Stimulated activated CD4-positive, alpha-beta T cell treated with anti-CD3 and anti-CD28 coated beads, Interleukin-2, amount 100 ng/mL, for 24 hours (primary cell): ENCODE data around the gene AGBL5.
A peak's percentile ranks its signal among the peaks of the same experiment; 100 is the strongest.
"Not testable (repeated sequence)": the region's sequence is repeated elsewhere in the genome, so short reads cannot be mapped to it uniquely, and the experiment has no call there.

ENCODE experiments used
- DNase-seq, 2 donors: peaks; one replicate each; pipeline ENCODE4 v3.0.0-alpha.2; 2020

The AGBL5 gene

DNA sequence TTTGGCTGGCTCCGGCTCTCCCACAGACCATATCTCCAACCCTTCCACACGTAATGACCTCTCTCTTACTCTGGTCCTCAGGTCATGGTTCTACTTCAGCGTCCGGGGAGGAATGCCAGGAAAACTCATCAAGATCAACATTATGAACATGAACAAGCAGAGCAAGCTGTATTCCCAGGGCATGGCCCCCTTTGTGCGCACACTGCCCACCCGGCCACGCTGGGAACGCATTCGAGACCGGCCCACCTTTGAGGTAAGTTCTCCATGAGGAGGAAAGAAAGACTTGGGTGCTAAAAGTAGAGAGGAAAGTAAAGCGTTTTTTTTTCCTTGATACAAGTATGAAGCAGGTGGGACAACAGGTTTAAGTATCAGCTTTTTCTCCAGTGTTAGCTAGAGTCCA, 1.9 kb downstream of the AGBL5 start:
- DNase-seq, result no peak

DNA sequence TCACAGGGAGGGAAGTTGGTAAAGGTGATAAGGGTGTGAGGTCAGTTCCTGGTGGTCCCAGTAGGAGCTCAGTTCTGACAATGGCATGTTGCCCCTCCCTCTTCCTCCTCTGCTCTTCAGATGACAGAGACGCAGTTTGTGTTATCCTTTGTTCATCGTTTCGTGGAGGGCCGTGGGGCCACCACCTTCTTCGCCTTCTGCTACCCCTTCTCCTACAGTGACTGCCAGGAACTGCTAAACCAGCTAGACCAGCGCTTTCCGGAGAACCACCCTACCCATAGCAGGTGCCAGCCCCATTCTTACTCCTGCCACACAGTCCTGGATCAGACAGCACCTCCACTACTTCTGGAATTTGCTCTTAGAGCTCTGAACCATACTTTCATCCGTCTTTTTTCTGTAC, 2.3 kb downstream of the AGBL5 start:
- no peak for DNase-seq

- no peak for DNase-seq
Measured at GRCh38 chr2:27054721-27055120, 3.3 kb downstream of the AGBL5 start.

GRCh38 chr2:27057184-27057583, 5.7 kb downstream of the AGBL5 start:
- no peak for DNase-seq

GRCh38 chr2:27058210-27058609, 6.7 kb downstream of the AGBL5 start:
- DNase-seq, result no peak

DNA sequence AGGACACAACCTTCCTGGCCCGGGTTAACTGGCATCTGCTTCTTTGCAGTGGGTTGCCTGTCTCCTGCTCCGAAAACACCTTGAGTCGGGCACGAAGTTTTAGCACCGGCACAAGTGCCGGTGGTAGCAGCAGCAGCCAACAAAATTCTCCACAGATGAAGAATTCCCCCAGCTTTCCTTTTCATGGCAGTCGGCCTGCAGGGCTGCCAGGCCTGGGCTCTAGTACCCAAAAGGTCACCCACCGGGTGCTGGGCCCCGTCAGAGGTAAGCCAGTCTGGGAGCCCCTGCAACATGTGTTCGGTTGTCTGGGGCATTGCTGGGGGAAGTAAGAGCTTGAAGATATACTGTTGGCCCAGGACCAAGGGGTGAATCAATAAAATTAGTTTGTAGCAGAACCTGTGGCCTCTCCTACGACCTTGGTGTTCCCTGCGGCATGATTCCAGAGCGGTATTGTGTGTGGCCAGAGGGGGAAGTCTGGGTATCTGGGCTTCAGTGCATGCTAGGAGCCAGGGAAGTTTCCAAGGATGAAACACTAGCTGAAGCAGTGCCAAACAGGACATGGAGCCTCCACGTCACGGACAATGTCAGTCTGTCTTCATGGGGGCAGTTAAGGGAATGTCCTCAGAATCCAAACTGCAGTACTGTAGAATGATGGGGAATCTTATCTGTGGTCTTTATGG, 7.8 kb downstream of the AGBL5 start:
- DNase-seq, result no peak

DNA sequence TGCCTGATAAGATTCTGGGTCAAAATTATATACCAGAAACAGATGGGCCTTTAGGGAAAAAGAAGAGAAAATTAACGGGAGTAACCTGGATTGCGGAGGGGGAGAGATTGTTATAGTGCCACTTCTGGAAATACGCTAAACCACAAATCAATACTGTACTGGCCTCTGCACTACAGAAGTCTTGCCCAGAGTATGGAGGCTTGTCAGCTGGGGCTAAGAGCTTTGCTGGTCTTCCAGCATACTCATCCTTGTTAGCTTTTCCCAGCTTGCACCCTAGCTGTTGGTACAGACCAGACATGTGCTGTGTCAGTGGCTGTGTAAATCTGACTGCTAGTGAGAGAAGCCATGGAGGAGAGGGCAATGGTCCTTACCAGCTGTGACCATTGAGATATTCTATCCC, 8.9 kb downstream of the AGBL5 start:
- DNase-seq, result no peak

DNA sequence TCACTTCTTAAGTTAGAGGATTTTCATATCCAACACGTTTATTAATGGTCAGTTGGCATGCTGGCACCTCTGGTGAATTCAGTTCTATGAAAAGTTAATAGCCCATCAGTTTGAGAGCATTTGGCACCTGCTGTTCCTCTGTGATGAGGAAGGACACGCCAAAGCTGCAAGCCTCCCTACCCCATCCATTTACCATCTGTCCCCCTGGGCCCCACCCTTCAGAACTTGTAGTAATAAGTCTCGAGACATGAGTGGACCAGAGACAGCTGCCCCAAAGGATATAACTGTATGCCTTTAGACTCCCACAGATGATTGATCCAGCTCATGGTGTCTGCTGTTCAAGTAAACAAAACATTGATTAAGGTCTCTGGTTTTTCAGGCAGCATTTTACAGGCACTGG, 13.7 kb downstream of the AGBL5 start:
- DNase-seq, result no peak

- DNase-seq, result no peak
Measured at GRCh38 chr2:27067385-27067784, 15.9 kb downstream of the AGBL5 start.

DNA sequence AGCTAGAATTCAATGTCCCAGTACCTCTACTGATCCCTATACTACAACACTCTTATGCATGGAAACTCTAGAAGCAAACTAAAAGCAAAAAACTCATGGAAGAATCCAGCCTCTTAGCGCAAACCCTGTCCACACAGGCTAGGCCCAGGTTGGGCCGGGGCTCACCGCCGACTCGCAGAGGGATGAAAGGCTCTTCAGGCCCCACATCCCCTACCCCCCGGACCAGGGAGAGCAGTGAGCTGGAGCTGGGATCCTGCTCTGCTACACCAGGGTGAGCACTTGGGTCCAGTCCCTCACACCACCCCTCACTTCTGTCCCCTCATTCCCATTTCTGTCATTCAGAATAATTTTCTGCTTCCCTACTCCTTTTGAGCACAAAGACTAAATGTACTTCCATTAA, 18.0 kb downstream of the AGBL5 start:
- DNase-seq, result no peak

DNA sequence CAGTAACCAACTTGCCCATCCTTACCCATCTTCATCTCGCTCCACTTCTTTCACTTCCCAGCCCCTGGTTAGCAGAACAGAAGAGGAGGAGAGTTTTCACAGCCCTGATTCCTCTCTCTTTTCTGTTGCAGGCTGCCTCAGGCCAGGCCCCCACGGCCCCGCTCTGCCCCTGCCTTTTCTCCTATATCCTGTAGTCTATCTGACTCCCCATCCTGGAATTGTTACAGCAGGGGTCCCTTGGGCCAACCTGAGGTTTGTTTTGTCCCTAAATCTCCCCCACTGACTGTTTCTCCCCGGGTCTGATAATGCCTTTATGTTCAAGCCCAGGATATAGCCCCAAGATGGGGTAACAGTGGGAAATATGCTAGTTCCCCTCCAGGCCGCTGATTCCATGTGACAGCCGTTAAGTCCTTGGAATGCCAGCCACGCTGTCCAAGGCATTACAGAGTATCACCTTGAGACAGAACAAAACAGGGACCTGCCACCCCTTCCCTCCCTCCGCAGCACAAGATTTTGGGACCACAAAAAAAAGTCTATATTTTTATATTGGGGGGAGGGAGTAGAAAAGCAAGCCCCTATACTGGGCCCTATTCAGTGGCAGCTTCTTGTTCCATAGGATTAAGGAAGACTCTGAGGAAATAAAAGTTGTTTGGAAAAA, 18.6 kb downstream of the AGBL5 start:
- no peak for DNase-seq

- no peak for DNase-seq
Measured at GRCh38 chr2:27070653-27071276, 19.3 kb downstream of the AGBL5 start.

- DNase-seq, result peak; percentile 91 to 94
Measured at GRCh38 chr2:27071277-27071989, 20.0 kb downstream of the AGBL5 start, which contains the start of gene OST4. OST4 (minus strand) TSS chr2:27071654.

GRCh38 chr2:27071990-27072830, 20.7 kb downstream of the AGBL5 start:
- DNase-seq, result peak; percentile 46 to 58

DNA sequence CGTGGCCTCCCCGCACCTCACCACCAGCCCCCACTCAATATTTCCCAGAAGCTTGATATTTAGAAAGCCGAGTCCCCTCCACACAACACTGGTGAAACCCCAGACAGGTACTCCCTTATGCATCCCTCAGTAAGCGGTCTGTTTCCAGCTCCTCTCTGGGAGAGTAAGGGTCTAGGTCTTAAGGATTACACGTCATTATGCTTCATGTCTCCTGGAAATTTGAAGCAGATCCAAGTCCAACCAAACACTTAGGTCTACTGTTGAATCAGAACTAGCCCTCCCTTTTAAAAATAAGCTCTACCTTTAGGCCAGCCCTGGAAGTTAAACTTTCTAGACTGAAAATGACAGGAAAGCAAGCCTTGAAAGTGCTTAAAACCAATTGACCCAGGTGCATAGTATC, 21.5 kb downstream of the AGBL5 start:
- no peak for DNase-seq

DNA sequence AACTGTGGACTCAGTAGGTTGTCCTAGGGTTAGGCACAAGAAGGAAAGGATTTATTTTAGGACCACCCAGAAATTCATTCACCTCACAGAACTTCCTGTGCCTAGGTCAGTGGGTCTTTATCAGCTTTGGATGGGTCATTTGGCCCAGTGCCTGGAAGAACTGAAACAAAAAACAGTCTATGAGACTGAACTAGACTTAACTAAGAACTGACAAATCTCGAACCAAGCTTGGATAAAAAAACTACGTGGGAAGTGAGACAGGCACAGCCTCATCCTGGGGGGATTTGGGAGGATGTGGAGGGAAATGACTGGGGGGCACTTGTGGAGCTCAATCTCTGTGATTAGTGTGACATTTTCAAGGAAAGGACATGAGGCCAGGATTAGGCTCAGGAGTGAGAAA, 22.3 kb downstream of the AGBL5 start:
- DNase-seq, result no peak

- DNase-seq, result peak; percentile 37 to 48
Measured at GRCh38 chr2:27074738-27075565, 23.5 kb downstream of the AGBL5 start.

DNA sequence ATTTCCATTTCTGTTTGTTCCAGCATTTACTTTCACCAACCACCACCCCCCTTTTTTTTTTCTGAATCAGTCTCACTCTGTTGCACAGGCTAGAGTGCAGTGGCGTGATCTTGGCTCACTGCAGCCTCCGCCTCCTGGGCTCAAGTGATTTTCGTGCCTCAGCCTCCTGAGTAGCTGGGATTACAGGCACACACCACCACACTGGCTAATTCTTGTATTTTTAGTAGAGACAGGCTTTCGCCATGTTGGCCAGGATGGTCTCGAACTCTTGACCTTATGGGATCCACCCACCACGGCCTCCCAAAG, 24.1 kb downstream of the AGBL5 start:
- DNase-seq, result not testable (repeated sequence)

DNA sequence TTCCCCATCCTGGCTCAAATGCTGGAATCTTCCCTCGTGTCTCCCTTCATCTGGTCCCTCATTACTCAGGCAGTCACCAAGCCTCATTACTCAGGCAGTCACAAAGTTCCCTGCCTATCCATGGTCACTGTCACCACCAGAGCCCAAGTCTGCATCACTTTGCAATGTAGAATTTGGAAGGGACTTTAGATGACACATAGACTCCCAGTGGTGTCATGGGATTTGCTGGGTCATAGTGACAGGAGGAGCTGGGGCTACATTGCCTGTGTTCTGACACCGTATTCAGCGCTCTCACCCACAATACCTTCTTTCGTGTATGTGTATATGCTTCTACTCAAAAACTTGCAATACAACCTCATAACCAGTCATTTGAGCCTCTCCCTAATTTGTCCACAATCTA, 24.9 kb downstream of the AGBL5 start:
- DNase-seq, result no peak

- no peak for DNase-seq
Measured at GRCh38 chr2:27077231-27077630, 25.8 kb downstream of the AGBL5 start.

- DNase-seq, result no peak
Measured at GRCh38 chr2:27078267-27079194, 27.1 kb downstream of the AGBL5 start, which contains the start of gene EMILIN1. EMILIN1 (plus strand) TSS chr2:27078615; CDS start chr2:27079066, 451 bp downstream.
